GM21529 (cell line): ENCODE measurements around the gene EVX2.

Source experiments
- ATAC-seq: cut with Tn5 transposase; IDR thresholded peaks from one replicate; pipeline ENCODE4 v1.9.1; 2021; ENCODE audit not compliant: unreplicated experiment

The EVX2 gene

GRCh38 chr2:176096243-176096985, 12.7 kb upstream of the EVX2 start:
- no peak for ATAC-seq

GRCh38 chr2:176095421-176095820, 11.7 kb upstream of the EVX2 start:
- ATAC-seq: no peak

- no peak for ATAC-seq
Observed at GRCh38 chr2:176094349-176094748, 10.6 kb upstream of the EVX2 start.

- ATAC-seq: no peak
Observed at GRCh38 chr2:176093898-176094249, 10.1 kb upstream of the EVX2 start.

GRCh38 chr2:176093145-176093897, 9.6 kb upstream of the EVX2 start:
- no peak for ATAC-seq

GRCh38 chr2:176092270-176093144, 8.7 kb upstream of the EVX2 start, which contains the start of gene HOXD13:
Gene HOXD13 (plus strand): TSS chr2:176092721. CDS start chr2:176092891, 170 bp downstream.
- no peak for ATAC-seq

GRCh38 chr2:176091329-176092258, 7.8 kb upstream of the EVX2 start:
- no peak for ATAC-seq

- ATAC-seq: no peak
Observed at GRCh38 chr2:176090862-176091261, 7.1 kb upstream of the EVX2 start.

GRCh38 chr2:176089843-176090395, 6.2 kb upstream of the EVX2 start:
- no peak for ATAC-seq

GRCh38 chr2:176088937-176089842, 5.4 kb upstream of the EVX2 start:
- no peak for ATAC-seq

GRCh38 chr2:176088048-176088936, 4.5 kb upstream of the EVX2 start:
- no peak for ATAC-seq

- ATAC-seq: no peak
Observed at GRCh38 chr2:176087330-176088047, 3.7 kb upstream of the EVX2 start.

GRCh38 chr2:176085861-176086771, 2.4 kb upstream of the EVX2 start:
- ATAC-seq: no peak

- no peak for ATAC-seq
Observed at GRCh38 chr2:176085120-176085788, 1.5 kb upstream of the EVX2 start.

- no peak for ATAC-seq
Observed at GRCh38 chr2:176084611-176085119, 903 bp upstream of the EVX2 start.
